ENCODE results near the gene RNF10.
A peak's percentile ranks its signal among the peaks of the same experiment; 100 is the strongest.
"Not testable (repeated sequence)": the region's sequence is repeated elsewhere in the genome, so short reads cannot be mapped to it uniquely, and the experiment has no call there.

Gene RNF10

GRCh38 chr12:120534203-120534702 lies at the start of gene RNF10:
Gene RNF10 (plus strand): TSS chr12:120534356. CDS start chr12:120534812, 456 bp downstream.
- DNase-seq (ENCODE audit: low read depth, low spot score): no peak

DNA sequence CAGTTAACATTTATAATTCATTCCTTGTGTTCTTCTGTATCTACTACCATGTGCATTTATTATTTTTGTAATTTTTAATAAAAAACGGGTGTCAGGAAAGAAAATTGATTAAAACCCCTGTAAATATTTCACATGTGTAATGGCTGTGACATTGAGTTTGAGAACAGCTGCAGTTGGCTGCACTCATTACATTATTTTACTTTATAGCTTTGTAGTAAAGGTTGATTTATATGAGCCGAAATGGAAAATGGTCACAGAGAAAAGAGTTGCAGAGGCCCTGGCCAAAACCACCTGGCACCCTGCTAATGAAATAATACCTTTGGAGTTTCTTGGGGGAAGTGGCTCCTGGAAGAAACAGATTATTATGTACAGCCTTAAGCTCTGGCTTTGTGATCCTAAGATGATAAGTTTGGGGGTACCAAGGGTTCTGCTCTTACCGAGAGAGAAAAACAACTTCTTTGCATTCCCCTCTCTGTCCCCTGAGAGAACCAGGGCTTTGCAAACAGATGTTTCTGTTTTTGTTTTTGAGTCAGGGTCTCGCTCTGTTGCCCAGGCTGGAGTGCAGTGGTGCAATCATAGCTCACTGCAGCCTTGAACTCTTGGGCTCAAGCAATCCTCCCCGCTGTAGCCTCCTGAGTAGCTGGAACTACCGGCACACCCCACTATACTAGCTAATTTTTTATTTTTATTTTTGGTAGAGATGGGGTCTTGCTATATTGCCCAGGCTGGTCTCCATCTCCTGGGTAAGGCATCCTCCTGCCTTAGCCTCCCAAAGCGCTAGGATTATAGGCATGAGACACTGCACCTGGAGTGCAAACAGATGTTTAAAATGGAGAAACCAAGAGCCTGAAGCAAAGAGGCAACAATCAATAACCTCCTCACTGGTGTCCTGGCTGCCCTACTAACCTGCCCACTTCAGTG lies 47.9 kb upstream of the RNF10 start:
- no peak for DNase-seq (ENCODE audit: low read depth, low spot score)

- DNase-seq (ENCODE audit: low read depth, low spot score): not testable (repeated sequence)
Measured at GRCh38 chr12:120487552-120487951, 46.6 kb upstream of the RNF10 start.

DNA sequence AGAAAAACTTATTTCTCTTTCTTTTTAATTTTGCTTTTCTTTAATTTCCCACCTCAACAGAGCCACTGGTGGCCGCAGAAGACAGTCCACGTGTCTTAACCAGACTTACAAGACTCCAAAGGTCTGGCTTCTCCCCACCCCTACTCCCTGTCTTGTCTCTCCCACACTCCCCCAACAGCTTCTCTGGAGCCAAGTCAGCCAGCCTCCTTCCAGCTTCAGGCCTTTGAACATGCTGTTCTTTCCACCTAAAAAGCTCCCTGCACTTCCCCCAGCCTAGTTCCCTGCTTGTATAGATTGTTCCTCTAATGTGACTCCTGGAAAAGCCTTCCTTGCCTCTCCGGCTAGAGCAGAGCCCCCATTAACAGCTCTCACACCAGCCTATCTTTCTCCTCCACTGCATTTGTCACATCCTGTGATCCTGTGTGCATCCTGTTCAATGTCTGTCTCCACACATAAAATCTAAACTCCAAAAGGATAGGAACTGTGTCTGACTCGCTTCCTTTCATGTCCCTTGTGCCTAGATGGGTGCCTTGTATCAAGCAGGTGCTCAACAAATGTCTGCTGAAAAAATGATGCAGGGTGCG lies 46.0 kb upstream of the RNF10 start:
- DNase-seq (ENCODE audit: low read depth, low spot score): no peak

DNA sequence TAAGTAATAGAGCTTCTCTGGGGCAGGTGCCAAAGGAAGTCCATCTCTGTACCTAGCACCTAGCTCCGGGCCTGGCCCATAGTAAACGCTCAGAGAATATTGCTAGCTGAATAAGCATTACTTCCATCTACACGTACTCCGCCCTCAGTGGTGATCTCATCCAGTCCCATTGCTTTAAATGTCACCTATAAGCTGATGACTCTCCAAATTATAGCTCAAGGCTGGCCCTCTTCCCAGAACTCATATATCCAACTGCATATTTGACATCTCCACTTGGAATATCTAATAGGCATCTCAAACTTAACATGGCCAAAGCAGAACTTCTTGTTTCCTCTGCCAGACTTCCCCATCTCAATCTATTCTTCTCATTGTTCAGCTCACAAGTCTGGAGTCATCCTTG lies 45.1 kb upstream of the RNF10 start:
- DNase-seq (ENCODE audit: low read depth, low spot score): no peak

GRCh38 chr12:120490325-120490724 lies 43.8 kb upstream of the RNF10 start:
- no peak for DNase-seq (ENCODE audit: low read depth, low spot score)

DNA sequence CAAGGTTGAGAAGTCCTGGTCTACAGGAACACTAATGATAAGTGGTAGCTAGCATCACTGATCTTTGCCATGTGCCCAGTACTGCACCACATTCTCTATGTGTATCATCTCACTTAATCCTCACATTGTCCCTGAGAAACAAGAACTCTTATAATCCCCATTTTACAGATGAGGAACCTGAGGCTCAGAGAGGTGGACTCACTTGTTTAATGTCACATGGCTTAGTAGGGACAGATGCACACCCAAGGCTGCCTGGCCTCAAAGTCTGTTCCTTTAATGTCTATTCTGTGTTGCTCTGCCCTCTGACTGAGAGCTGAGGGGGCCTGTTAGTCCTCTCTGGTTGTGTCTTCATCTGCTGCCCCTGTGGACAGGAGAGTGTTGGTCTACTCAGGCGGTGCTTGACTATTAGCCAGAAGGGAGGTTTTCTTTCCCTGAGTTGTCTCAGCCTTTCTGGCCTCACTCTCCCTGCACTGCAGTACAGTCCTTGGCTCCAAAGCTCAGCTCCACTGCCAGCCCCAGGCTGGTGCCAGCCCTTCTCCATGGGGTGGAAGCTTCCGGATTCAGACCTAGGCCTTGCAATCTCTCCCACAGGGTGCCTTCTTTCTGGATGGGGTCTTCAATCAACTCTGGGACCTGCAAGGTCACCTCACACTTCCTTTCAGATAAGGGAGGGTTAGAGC lies 43.2 kb upstream of the RNF10 start:
- DNase-seq (ENCODE audit: low read depth, low spot score): no peak

- no peak for DNase-seq (ENCODE audit: low read depth, low spot score)
Measured at GRCh38 chr12:120495186-120495730, 38.9 kb upstream of the RNF10 start.

DNA sequence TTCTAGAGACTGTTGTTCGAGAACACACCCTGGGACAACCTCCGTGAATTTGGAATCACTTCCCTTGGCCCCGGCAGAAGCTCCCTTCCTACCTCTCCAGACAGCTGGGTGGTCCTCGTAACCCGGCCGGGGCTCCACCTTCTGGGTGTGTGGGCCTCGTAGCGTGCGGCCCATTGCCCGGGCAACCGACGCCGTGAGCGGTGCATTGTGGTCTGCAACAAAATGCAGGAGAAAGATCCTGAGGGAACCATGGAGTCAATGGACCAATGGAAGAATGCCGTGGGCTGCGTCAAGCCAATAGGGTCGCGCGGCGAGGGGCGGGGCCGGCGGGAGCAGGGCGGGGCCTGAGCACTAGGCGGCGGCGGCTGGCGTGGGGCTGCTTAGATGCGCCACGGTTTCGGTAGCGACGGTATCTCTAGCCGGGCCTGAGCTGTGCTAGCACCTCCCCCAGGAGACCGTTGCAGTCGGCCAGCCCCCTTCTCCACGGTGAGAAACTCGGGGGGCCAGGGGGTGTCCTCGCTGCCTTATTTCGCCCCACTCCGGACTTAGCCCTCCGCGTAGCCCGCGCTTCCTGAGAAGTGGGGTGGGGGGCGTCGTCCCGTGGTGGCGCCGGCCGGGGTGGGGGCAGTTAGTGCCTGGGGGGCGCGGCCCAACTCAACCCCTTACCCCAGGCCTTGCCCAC lies 38.3 kb upstream of the RNF10 start, which contains the start of gene DYNLL1:
TSS of gene DYNLL1 (plus strand) at position 383 of the 682 bp plus-strand sequence. CDS start 309 bp downstream, outside the sequence.
- DNase-seq (ENCODE audit: low read depth, low spot score): peak; percentile 90

DNA sequence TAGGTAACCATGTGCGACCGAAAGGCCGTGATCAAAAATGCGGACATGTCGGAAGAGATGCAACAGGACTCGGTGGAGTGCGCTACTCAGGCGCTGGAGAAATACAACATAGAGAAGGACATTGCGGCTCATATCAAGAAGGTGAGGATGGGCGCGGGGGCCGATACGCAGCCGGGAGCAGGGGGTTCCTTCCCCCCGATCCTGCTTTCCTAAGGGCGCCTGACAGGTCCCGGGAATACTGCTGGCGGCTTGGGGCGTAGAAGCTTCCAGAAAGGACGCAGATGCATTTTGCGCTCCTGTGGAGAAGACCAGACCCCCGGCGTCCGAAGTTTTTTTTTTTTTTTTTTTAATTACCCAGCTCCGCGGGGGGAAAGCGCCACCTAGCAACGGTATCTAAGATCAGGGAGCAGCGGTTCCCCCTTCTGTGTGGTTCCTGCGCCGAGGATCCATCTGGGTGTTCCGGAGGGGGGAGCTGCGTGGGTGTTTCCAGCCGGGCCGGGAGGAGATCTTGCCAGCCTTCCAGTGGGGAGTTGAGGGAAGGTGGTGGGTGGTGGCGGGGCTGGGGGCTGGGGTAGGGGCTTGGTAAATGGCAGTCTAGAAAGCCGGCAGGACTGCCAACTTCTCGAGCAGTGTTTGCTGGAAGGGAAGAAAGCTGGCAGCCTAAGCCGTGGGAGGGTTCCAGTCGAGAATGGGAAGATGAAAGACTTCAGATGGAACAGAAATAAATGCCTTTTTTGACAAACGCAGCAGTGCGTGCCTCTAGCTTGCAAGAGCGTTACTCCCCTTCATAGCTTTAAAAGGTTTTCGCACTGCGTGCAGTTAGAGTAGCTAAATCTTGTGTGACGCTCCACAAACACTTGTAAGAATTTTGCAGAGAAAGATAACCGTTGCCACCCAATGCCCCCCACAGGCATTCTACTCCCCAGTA lies 37.5 kb upstream of the RNF10 start:
- no peak for DNase-seq (ENCODE audit: low read depth, low spot score)

DNA sequence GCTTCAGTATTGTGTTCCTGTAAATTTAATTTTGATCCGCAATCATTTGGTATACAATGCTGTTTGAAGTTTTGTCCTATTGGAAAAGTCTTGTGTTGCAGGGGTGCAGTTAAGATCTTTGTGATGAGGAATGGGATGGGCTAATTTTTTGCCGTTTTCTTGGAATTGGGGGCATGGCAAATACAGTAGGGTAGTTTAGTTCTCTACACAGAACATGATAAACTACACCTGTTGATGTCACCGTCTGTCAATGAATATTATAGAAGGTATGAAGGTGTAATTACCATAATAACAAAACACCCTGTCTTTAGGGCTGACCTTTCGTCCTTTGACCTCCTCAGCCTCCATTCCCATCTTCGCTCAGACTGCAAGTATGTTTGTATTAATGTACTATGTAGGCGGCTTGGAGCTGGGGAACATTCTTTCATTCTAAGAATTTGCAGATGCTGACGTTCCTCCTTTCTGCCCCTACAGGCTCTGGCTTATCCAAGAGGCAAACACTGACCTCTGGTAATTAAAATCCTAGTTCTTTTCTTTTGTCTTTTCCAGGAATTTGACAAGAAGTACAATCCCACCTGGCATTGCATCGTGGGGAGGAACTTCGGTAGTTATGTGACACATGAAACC lies 36.5 kb upstream of the RNF10 start:
- DNase-seq (ENCODE audit: low read depth, low spot score): no peak

DNA sequence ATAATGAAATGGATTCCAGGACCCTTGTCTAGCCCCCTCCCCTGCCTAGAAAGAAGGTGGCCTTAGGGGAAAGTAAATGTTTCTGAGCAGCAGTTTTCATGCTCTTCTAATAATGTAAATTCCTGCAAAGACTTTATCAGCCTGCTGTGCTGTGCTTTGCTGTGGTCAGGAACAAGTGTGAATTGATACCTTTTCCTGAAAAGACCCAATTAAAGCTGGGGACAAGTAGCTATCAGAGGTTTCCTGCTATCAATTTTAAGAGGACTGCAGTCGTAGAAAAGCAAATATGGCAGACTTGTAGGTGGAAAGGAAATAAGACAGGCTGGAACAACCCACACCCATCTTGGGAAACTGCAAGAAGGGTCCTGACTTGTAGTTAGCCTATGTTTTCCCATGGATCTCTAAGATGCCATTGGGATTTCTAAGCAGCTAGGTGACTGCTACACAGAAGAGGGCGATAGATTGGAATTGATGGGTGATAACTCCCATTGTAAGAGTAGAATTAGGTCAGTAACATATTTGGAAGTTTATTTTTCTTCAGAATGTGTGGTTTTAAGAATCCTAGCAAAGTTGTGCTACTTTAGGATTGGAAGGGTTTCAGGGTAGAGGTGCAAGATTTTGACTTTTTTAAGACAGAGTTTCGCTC lies 35.2 kb upstream of the RNF10 start:
- no peak for DNase-seq (ENCODE audit: low read depth, low spot score)

DNA sequence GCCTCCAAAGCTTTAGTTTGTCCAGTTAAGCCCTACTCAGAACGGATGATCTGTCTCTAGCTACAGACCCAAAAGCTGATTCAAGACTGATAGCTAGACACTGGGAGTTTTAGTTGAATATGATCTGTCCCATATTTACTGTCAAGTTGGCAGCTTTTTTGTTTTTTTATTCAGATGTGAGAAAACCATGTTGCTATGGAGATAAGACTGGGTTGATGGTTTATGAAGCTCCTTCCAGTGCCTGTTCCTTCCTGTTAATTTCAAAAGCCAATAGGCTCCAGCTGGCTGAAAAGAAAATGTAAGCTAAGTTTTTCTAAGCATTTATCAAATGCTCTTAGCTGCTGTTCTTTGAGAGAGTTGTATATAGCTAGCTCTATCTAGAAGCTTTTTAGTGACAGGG lies 33.6 kb upstream of the RNF10 start:
- no peak for DNase-seq (ENCODE audit: low read depth, low spot score)

- no peak for DNase-seq (ENCODE audit: low read depth, low spot score)
Measured at GRCh38 chr12:120504587-120504986, 29.6 kb upstream of the RNF10 start.

GRCh38 chr12:120508537-120508936 lies 25.6 kb upstream of the RNF10 start:
- DNase-seq (ENCODE audit: low read depth, low spot score): no peak

GRCh38 chr12:120514002-120514401 lies 20.2 kb upstream of the RNF10 start:
- DNase-seq (ENCODE audit: low read depth, low spot score): no peak

- DNase-seq (ENCODE audit: low read depth, low spot score): no peak
Measured at GRCh38 chr12:120515496-120515895, 18.7 kb upstream of the RNF10 start.

DNA sequence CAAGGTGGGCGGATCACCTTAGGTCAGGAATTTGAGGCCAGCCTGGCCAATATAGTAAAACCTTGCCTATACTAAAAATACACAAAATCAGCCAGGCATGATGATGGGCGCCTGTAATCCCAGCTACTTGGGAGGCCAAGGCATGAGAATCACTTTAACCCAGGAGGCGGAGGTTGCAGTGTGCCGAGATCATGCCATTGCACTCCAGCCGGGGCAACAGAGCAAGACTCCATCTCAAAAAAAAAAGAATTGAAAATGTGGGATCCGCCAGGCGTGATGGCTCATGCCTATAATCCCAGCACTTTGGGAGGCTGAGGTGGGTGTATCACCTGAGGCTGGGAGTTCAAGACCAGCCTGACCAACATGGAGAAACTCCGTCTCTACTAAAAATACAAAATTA lies 14.8 kb upstream of the RNF10 start:
- not testable (repeated sequence) for DNase-seq (ENCODE audit: low read depth, low spot score)

GRCh38 chr12:120522568-120522967 lies 11.6 kb upstream of the RNF10 start:
- no peak for DNase-seq (ENCODE audit: low read depth, low spot score)

Data from smooth muscle cell of the brain vasculature (primary cell).